ENCODE data around the gene SULT2A1. TPM values are rescaled to one million over a fixed set of nuclear protein-coding genes. Genes with fewer than 3 reads are reported as not detected.
A peak's percentile ranks its signal among the peaks of the same experiment; 100 is the strongest.
"Not testable (repeated sequence)": the region's sequence is repeated elsewhere in the genome, so short reads cannot be mapped to it uniquely, and the experiment has no call there.

Gene SULT2A1
- total RNA-seq, 2 donors from 2014 or later, result not detected

GRCh38 chr19:47885067-47885463 lies 1.1 kb downstream of the SULT2A1 start:
- no peak overlapping the region for H3K4me3 Mint-ChIP-seq
- H3K27me3 Mint-ChIP-seq, result peaks cover 25% of the 10 kb centered on the region
- H3K36me3 Mint-ChIP-seq (ENCODE audit: low read depth), result no peaks in the 10 kb centered on the region
- H3K27ac Mint-ChIP-seq, result no peak overlapping the region
- no peaks in the 10 kb centered on the region for H3K9me3 Mint-ChIP-seq
- H3K4me1 Mint-ChIP-seq, result no peaks in the 10 kb centered on the region
- ATAC-seq (replicated peaks), result no peak

DNA sequence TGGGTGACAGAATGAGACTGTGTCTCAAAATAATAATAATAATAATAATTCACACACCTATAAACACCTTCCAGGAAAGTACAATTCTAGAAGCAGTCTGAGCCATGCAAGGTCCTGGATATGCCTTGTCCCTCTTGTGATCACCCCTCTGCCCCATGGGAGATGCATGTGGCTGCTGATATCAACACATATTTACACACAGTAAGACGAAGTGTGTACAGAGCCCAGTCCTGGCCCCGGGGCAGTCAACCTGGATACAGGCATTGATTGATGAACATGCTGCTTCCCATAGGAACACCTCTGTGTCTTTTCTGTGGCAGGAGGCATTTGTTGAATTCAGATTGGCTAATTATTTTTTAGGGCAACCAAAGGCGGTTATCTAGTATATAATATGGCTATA lies 3.2 kb downstream of the SULT2A1 start:
- Mint-ChIP-seq H3K9me3 (peaks cover 3% of the 10 kb centered on the region), H3K27ac (no peak overlapping the region), H3K36me3 (ENCODE audit: low read depth) (no peaks in the 10 kb centered on the region), H3K27me3 (peaks cover 29% of the 10 kb centered on the region), H3K4me1 (no peaks in the 10 kb centered on the region), H3K4me3 (no peak overlapping the region)
- ATAC-seq (replicated peaks), result no peak

GRCh38 chr19:47881757-47882156 lies 4.4 kb downstream of the SULT2A1 start:
- Mint-ChIP-seq H3K4me1 (no peaks in the 10 kb centered on the region), H3K27me3 (peaks cover 25% of the 10 kb centered on the region), H3K4me3 (no peak overlapping the region), H3K9me3 (peaks cover 3% of the 10 kb centered on the region), H3K27ac (no peak overlapping the region), H3K36me3 (ENCODE audit: low read depth) (no peaks in the 10 kb centered on the region)
- no peak for ATAC-seq (replicated peaks)

GRCh38 chr19:47879385-47879784 lies 6.7 kb downstream of the SULT2A1 start:
- not testable (repeated sequence) for H3K4me1 Mint-ChIP-seq

GRCh38 chr19:47878906-47879305 lies 7.2 kb downstream of the SULT2A1 start:
- Mint-ChIP-seq H3K9me3 (peaks cover 3% of the 10 kb centered on the region), H3K4me1 (no peaks in the 10 kb centered on the region), H3K36me3 (ENCODE audit: low read depth) (no peaks in the 10 kb centered on the region), H3K27ac (no peak overlapping the region), H3K27me3 (peaks cover 20% of the 10 kb centered on the region), H3K4me3 (no peak overlapping the region)
- no peak for ATAC-seq (replicated peaks)

More at GRCh38 chr19:47879385-47879784, 6.7 kb downstream of the SULT2A1 start:
- H3K36me3 Mint-ChIP-seq (ENCODE audit: low read depth); H3K4me3 Mint-ChIP-seq; H3K9me3 Mint-ChIP-seq; H3K27ac Mint-ChIP-seq; ATAC-seq (replicated peaks): not testable (repeated sequence)
- H3K27me3 Mint-ChIP-seq, result peaks cover 20% of the 10 kb centered on the region

DNA sequence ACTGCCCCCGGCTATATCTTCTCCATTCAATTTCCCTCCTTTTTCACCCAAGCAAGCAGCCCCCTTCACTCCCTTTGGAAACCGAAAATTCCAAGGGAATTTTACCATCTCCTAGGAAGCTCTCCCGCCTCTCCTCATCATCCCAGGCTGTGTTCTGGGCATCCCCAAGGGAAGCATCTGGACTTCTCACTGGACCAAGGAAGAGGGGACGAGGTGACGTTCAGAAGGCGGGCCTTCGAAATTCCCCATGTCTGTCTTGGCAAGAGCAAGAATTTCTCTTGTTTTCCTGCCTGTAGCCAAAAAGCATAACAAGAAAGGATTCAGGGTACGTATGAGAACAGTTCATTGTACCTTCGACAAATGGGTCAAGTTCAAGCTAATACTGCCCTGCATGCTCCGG lies 20.9 kb downstream of the SULT2A1 start:
- Mint-ChIP-seq H3K4me3 (no peak overlapping the region), H3K9me3 (no peaks in the 10 kb centered on the region), H3K36me3 (ENCODE audit: low read depth) (no peaks in the 10 kb centered on the region), H3K27me3 (peaks cover 12% of the 10 kb centered on the region), H3K4me1 (peaks cover 4% of the 10 kb centered on the region), H3K27ac (no peak overlapping the region)
- ATAC-seq (replicated peaks), result no peak

DNA sequence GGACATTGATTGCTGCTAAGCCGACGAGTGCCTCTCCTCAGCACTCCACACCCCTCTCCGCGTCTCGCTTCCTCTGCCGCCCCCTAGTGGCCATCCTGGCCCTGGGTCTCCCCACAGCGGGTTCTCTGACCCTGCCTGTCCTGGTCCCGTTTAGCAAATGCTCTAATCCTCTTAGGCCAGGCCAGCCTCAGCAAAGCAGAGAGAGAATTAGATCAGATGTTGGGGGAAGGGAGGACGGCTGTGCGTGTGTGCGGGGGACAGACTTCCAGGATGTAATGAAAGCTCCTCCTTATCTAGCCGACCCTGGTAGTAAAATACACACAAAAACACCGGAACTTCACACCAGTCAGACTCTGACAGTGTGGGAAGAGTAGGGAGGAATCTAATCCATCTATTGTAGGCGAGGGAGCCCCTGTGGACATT lies 22.6 kb downstream of the SULT2A1 start:
- H3K27ac Mint-ChIP-seq, result no peak overlapping the region
- ATAC-seq (replicated peaks), result peak; percentile 98
- H3K9me3 Mint-ChIP-seq, result no peaks in the 10 kb centered on the region
- no peak overlapping the region for H3K4me3 Mint-ChIP-seq
- peaks cover 12% of the 10 kb centered on the region for H3K27me3 Mint-ChIP-seq
- no peaks in the 10 kb centered on the region for H3K36me3 Mint-ChIP-seq (ENCODE audit: low read depth)
- no peaks in the 10 kb centered on the region for H3K4me1 Mint-ChIP-seq

- Mint-ChIP-seq H3K36me3 (ENCODE audit: low read depth) (no peaks in the 10 kb centered on the region), H3K27me3 (peaks cover 12% of the 10 kb centered on the region), H3K27ac (no peak overlapping the region), H3K4me1 (no peaks in the 10 kb centered on the region), H3K4me3 (no peak overlapping the region), H3K9me3 (no peaks in the 10 kb centered on the region)
- no peak for ATAC-seq (replicated peaks)
These were observed 24.5 kb downstream of the SULT2A1 start for GRCh38 chr19:47861630-47862029.

DNA sequence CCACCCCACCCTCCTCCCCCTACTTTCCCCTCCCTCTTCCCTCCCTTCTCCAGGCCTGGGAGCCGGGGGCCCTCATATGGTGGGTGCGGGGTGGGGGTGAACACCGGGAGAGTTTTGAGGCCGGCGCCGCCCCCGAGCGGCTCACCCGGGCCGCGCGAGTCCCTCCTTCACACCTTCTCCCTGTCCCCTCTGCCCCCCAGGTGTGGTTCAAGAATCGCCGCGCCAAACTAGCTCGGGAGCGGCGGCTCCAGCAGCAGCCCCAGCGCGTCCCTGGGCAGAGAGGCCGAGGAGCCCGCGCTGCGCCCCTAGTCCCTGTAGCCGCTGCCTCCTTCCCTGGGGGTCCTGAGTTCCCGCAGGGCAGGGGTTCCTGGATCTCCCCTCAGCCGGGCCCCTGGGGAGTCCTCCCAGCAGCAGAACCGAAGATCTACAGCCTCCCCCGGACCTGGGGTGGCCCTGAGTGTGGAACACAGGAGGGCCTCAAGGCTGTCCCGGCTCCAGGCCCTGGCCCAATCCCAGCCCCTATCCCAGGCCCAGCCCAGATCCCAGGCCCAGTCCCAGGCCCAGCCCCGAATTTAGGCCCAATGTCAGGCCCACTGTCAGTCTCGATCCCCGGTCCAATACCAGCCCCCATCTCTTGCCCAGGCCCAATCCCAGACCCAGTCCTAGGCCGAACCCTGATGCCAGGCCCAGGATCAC lies 25.4 kb downstream of the SULT2A1 start:
- ATAC-seq (replicated peaks), result peak; percentile 16
- Mint-ChIP-seq H3K27ac (no peak overlapping the region), H3K27me3 (peaks cover 15% of the 10 kb centered on the region), H3K4me1 (no peaks in the 10 kb centered on the region), H3K4me3 (no peak overlapping the region), H3K9me3 (no peaks in the 10 kb centered on the region), H3K36me3 (ENCODE audit: low read depth) (no peaks in the 10 kb centered on the region)

DNA sequence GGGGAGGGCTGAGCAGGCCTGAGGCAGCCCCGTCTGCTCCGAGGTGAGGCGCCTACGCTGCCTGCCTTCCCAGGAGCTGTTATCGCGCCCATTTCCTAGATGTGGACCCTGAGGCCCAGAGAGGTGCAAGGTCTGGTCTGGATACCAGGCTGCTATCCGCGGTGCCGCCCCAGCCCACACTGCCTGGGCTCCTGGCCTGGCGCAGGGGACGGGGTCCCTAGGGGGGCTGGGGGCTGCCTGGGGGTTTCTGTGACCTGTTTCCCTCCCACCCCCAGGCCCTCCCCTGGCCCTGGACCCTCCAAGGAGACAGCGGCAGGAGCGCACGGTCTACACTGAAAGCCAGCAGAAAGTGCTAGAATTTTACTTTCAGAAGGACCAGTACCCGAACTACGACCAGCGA lies 26.3 kb downstream of the SULT2A1 start:
- not testable (repeated sequence) for H3K4me1 Mint-ChIP-seq; H3K27ac Mint-ChIP-seq; ATAC-seq (replicated peaks); H3K36me3 Mint-ChIP-seq (ENCODE audit: low read depth); H3K4me3 Mint-ChIP-seq; H3K9me3 Mint-ChIP-seq
- H3K27me3 Mint-ChIP-seq, result peaks cover 12% of the 10 kb centered on the region

DNA sequence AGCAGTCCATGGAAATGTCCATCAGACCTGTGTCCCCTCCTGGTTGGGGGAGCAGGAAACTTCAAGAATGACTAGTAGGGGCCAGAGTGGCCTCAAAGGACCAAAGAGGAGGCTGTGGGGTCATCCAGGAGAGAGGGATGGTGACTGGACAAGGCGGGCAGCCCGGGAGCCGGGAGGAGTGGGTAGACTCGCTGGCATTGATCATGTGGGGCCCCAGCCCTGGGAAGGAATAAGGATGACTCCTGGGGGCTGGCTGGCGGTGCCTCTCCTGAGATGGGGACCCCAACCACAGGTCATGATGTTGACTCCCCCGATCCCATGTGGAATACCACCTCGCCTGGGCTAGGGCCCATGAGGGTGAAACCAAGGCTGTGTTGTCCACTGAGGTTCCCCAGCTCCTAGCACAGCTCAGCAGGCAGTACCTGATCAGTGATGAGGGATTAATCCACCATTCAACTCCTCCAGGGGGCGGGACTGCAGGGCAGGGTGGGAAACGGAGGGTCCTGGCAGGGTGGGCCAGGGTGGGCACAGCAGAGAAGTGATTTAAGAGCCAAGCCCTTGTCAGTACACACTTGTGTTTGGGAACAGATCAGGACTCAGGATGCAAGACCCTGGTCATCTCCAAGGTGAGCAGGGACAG lies 27.3 kb downstream of the SULT2A1 start, which contains the start of gene TPRX2:
TPRX2 (plus strand) TSS at position 590 of the 640 bp plus-strand sequence; CDS start at position 602, 12 bp downstream.
- peaks cover 11% of the 10 kb centered on the region for H3K27me3 Mint-ChIP-seq
- not testable (repeated sequence) for H3K27ac Mint-ChIP-seq; H3K4me1 Mint-ChIP-seq; H3K36me3 Mint-ChIP-seq (ENCODE audit: low read depth); H3K4me3 Mint-ChIP-seq; H3K9me3 Mint-ChIP-seq; ATAC-seq (replicated peaks)

- H3K9me3 Mint-ChIP-seq; H3K4me1 Mint-ChIP-seq; ATAC-seq (replicated peaks); H3K36me3 Mint-ChIP-seq (ENCODE audit: low read depth); H3K27ac Mint-ChIP-seq; H3K4me3 Mint-ChIP-seq: not testable (repeated sequence)
- peaks cover 10% of the 10 kb centered on the region for H3K27me3 Mint-ChIP-seq
These were observed 27.9 kb downstream of the SULT2A1 start for GRCh38 chr19:47858231-47858630.

- Mint-ChIP-seq H3K9me3 (no peaks in the 10 kb centered on the region), H3K4me3 (no peak overlapping the region), H3K4me1 (no peaks in the 10 kb centered on the region), H3K36me3 (ENCODE audit: low read depth) (no peaks in the 10 kb centered on the region), H3K27me3 (peaks cover 22% of the 10 kb centered on the region), H3K27ac (no peak overlapping the region)
- ATAC-seq (replicated peaks), result no peak
These were observed 31.7 kb downstream of the SULT2A1 start for GRCh38 chr19:47854459-47854858.

- Mint-ChIP-seq H3K36me3 (ENCODE audit: low read depth) (no peaks in the 10 kb centered on the region), H3K4me1 (no peaks in the 10 kb centered on the region), H3K27ac (no peak overlapping the region), H3K27me3 (peaks cover 30% of the 10 kb centered on the region), H3K9me3 (no peaks in the 10 kb centered on the region), H3K4me3 (no peak overlapping the region)
- ATAC-seq (replicated peaks), result no peak
These were observed 33.1 kb downstream of the SULT2A1 start for GRCh38 chr19:47853003-47853402.

GRCh38 chr19:47848823-47849473 lies 37.2 kb downstream of the SULT2A1 start:
- Mint-ChIP-seq H3K27me3 (peaks cover 35% of the 10 kb centered on the region), H3K36me3 (ENCODE audit: low read depth) (no peaks in the 10 kb centered on the region), H3K9me3 (no peaks in the 10 kb centered on the region), H3K4me1 (peaks cover 2% of the 10 kb centered on the region), H3K27ac (peak overlapping the region; percentile 30), H3K4me3 (no peak overlapping the region)
- no peak for ATAC-seq (replicated peaks)
